SU-DHL-6 (cell line): ENCODE data around the gene PPARG.

Experiments used
- EZH2phosphoT487 ChIP-seq: fragments of 200-600 bp; sonication (generic), shearing (Covaris generic); conservative IDR thresholded peaks from 2 replicates; pipeline ENCODE4 v1.6.1; 2018; ENCODE audit warnings: mild to moderate bottlenecking, antibody characterized with exemption, low read length, moderate library complexity, mixed read lengths
- TF ChIP-seq, protein P1 (sequence below): fragments of 200-600 bp; sonication (generic); IDR thresholded peaks from one replicate; pipeline ENCODE4 v1.5.1; 2017; ENCODE audit warnings: antibody characterized with exemption, mild to moderate bottlenecking, low read length, moderate library complexity; ENCODE audit not compliant: insufficient read depth, poor library complexity, severe bottlenecking

DNA sequence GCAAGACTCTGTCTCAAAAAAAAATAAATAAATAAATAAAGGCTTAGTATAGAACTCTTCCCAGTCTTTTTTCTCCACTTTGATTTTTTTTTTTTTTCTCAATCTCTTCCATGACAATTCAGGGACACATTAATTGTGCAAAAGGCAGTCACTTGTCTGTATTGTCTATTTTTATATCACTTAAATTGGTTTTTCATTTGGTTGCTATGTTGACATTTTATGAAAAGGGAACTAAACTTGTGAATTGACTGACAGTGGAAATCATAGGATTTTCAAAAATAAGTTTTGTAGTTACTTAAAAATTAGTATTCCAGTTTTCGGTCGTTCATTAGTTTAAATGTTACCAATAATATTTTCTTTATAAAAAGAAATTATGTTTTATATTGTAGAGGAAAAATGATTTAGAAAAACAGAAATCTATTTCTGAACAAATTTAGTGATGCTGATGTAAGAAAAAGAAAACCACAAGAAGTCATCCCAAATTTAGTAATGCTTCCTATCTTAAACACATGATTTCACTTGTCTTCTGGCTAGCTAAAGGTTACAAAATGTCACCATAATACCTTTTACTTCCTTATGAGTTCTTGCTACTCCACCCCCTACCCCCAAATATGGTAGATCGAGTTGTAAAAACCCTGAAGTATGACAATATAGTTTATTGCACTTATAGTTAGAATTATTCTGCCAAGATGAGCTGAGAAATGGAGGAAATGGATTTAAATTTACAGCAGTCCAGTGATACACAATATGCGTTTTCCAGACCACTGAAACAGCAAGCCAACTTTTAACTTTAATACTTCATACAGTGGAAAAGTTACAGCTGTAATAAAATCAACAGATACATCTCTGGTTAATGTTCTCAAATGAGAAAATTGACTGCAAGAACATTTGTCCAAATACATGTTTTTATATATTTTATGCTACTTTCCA, 37.0 kb downstream of the PPARG start:
- TF ChIP-seq, protein P1, sequence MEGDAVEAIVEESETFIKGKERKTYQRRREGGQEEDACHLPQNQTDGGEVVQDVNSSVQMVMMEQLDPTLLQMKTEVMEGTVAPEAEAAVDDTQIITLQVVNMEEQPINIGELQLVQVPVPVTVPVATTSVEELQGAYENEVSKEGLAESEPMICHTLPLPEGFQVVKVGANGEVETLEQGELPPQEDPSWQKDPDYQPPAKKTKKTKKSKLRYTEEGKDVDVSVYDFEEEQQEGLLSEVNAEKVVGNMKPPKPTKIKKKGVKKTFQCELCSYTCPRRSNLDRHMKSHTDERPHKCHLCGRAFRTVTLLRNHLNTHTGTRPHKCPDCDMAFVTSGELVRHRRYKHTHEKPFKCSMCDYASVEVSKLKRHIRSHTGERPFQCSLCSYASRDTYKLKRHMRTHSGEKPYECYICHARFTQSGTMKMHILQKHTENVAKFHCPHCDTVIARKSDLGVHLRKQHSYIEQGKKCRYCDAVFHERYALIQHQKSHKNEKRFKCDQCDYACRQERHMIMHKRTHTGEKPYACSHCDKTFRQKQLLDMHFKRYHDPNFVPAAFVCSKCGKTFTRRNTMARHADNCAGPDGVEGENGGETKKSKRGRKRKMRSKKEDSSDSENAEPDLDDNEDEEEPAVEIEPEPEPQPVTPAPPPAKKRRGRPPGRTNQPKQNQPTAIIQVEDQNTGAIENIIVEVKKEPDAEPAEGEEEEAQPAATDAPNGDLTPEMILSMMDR: no peak
- TF ChIP-seq EZH2phosphoT487: no peak
